Uterus (tissue), 2 donors: ENCODE data around the gene SAC3D1.

ENCODE experiments used
- POLR2A ChIP-seq, 2 donors: fragments of 450-650 bp; IDR thresholded peaks; one replicate each; pipeline ENCODE4 v1.6.1; 2016; ENCODE audit warnings: antibody characterized with exemption in 2 of 2, mild to moderate bottlenecking in 1 of 2, moderate library complexity in 1 of 2
- TF ChIP-seq, protein P1 (sequence below), 4 experiments: fragments of 200-600 bp in 2 of 4; fragments of 450-650 bp in 2 of 4; sonication (generic) in 2 of 4; IDR thresholded peaks; one replicate each; pipeline ENCODE4 v1.5.1; 2016 to 2019; ENCODE audit warnings: antibody characterized with exemption in 4 of 4, mild to moderate bottlenecking in 2 of 4, moderate library complexity in 1 of 4

DNA sequence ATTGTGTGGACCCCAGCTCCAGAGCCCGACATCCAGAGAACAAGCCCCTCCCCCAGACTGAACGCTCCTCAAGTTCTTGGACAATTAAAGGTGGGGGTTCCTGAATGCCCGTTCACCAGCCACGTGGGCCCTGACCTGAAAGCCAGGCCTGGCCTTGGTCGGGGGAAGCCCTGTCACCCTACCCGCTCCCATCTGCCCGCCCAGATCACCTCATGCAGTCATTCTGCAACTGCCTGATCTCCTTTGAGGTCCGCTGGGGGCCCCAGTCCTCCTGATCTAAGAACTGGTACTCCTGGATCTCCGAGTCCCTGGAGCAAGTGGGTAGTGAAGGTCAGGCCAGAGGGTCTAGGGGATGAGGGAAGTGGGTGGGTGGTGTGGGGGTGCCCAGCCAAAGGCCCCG, 26.4 kb downstream of the SAC3D1 start:
- TF ChIP-seq POLR2A (IDR thresholded peaks at IDR 0.05) = no peak
- TF ChIP-seq, protein P1, sequence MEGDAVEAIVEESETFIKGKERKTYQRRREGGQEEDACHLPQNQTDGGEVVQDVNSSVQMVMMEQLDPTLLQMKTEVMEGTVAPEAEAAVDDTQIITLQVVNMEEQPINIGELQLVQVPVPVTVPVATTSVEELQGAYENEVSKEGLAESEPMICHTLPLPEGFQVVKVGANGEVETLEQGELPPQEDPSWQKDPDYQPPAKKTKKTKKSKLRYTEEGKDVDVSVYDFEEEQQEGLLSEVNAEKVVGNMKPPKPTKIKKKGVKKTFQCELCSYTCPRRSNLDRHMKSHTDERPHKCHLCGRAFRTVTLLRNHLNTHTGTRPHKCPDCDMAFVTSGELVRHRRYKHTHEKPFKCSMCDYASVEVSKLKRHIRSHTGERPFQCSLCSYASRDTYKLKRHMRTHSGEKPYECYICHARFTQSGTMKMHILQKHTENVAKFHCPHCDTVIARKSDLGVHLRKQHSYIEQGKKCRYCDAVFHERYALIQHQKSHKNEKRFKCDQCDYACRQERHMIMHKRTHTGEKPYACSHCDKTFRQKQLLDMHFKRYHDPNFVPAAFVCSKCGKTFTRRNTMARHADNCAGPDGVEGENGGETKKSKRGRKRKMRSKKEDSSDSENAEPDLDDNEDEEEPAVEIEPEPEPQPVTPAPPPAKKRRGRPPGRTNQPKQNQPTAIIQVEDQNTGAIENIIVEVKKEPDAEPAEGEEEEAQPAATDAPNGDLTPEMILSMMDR (IDR thresholded peaks at IDR 0.05) = no peak
